HG03457 (cell line): Measurements from ENCODE around the gene SEPSECS.

Experiments
- ATAC-seq: cut with Tn5 transposase; IDR thresholded peaks from one replicate; pipeline ENCODE4 v1.9.1; 2021; ENCODE audit warnings: moderate number of reproducible peaks; ENCODE audit not compliant: unreplicated experiment

The SEPSECS gene

GRCh38 chr4:25159837-25160713, at the start of gene SEPSECS:
Gene SEPSECS (minus strand): TSS chr4:25160449. CDS start chr4:25160369, 80 bp downstream.
- ATAC-seq = peak; percentile 85

- ATAC-seq = no peak
Measured at GRCh38 chr4:25209702-25210101, 49.5 kb upstream of the SEPSECS start.

- ATAC-seq = no peak
Measured at GRCh38 chr4:25207997-25208396, 47.7 kb upstream of the SEPSECS start.

- ATAC-seq = no peak
Measured at GRCh38 chr4:25198713-25199112, 38.5 kb upstream of the SEPSECS start.

- no peak for ATAC-seq
Measured at GRCh38 chr4:25190407-25190806, 30.2 kb upstream of the SEPSECS start.

GRCh38 chr4:25184056-25184455, 23.8 kb upstream of the SEPSECS start:
- ATAC-seq = no peak

- ATAC-seq = no peak
Measured at GRCh38 chr4:25182937-25183336, 22.7 kb upstream of the SEPSECS start.

GRCh38 chr4:25180524-25181131, 20.4 kb upstream of the SEPSECS start:
- peak; percentile 85 for ATAC-seq

GRCh38 chr4:25178838-25179261, 18.6 kb upstream of the SEPSECS start:
- ATAC-seq = no peak

- no peak for ATAC-seq
Measured at GRCh38 chr4:25177147-25177546, 16.9 kb upstream of the SEPSECS start.

- ATAC-seq = no peak
Measured at GRCh38 chr4:25174674-25175073, 14.4 kb upstream of the SEPSECS start.

GRCh38 chr4:25172961-25173915, 13.0 kb upstream of the SEPSECS start:
- ATAC-seq = no peak

GRCh38 chr4:25171201-25171865, 11.1 kb upstream of the SEPSECS start:
- no peak for ATAC-seq

- ATAC-seq = no peak
Measured at GRCh38 chr4:25169446-25169845, 9.2 kb upstream of the SEPSECS start.

- ATAC-seq = no peak
Measured at GRCh38 chr4:25165916-25166315, 5.7 kb upstream of the SEPSECS start.

- no peak for ATAC-seq
Measured at GRCh38 chr4:25163196-25163595, 2.9 kb upstream of the SEPSECS start.

GRCh38 chr4:25162566-25162965, 2.3 kb upstream of the SEPSECS start:
- ATAC-seq = no peak

- no peak for ATAC-seq
Measured at GRCh38 chr4:25161593-25161950, 1.3 kb upstream of the SEPSECS start.

- peak; percentile 29 for ATAC-seq
Measured at GRCh38 chr4:25160714-25161592, 704 bp upstream of the SEPSECS start.

GRCh38 chr4:25158817-25159216, 1.4 kb downstream of the SEPSECS start:
- no peak for ATAC-seq
